Activated CD4-positive, alpha-beta memory T cell treated with anti-CD3 and anti-CD28 coated beads for 36 hours (primary cell): ENCODE results near the gene DMRTA1. TPM values are rescaled to one million over a fixed set of nuclear protein-coding genes. Genes with fewer than 3 reads are reported as not detected.
"Not testable (repeated sequence)": the region's sequence is repeated elsewhere in the genome, so short reads cannot be mapped to it uniquely, and the experiment has no call there.

Source experiments
- CTCF ChIA-PET: fragments of 350-600 bp; sonication (Branson Sonifier 250); formaldehyde crosslinking; loops from one replicate; lab custom pipeline; 2021; ENCODE audit warnings: antibody characterized with exemption, inconsistent platforms; lab: Charles Lee
- POLR2A ChIA-PET: fragments of 350-600 bp; sonication (Branson Sonifier 250); formaldehyde crosslinking; loops from one replicate; lab custom pipeline; 2021; ENCODE audit warnings: antibody characterized with exemption; lab: Charles Lee
- DNase-seq: peaks from one replicate; pipeline ENCODE4 v3.0.0-alpha.2; 2020
- H3K27ac Mint-ChIP-seq: one replicate; pipeline ENCODE4 v1.8.0; 2021; ENCODE audit warnings: mixed read lengths
- H3K27me3 Mint-ChIP-seq: one replicate; pipeline ENCODE4 v1.8.0; 2021; ENCODE audit warnings: mixed read lengths
- H3K36me3 Mint-ChIP-seq: one replicate; pipeline ENCODE4 v1.8.0; 2021; ENCODE audit warnings: mixed read lengths
- H3K4me1 Mint-ChIP-seq: one replicate; pipeline ENCODE4 v1.8.0; 2021; ENCODE audit warnings: low read depth, mixed read lengths
- H3K4me3 Mint-ChIP-seq: one replicate; pipeline ENCODE4 v1.8.0; 2021; ENCODE audit warnings: mild to moderate bottlenecking, mixed read lengths
- H3K9me3 Mint-ChIP-seq: one replicate; pipeline ENCODE4 v1.8.0; 2021; ENCODE audit warnings: mixed read lengths
- intact Hi-C: fragments of 100-400 bp; cut with micrococcal nuclease; formaldehyde crosslinking; loops from one replicate; pipeline ENCODE4 v1.15.1; 2023
- total RNA-seq, 2 experiments: library from RNA; stranded (reverse); gene quantifications; one replicate each; pipeline ENCODE4 v1.2.3, GENCODE V29; 2021

The DMRTA1 gene
- total RNA-seq, 2 experiments from 2014 or later, result not detected

DNA sequence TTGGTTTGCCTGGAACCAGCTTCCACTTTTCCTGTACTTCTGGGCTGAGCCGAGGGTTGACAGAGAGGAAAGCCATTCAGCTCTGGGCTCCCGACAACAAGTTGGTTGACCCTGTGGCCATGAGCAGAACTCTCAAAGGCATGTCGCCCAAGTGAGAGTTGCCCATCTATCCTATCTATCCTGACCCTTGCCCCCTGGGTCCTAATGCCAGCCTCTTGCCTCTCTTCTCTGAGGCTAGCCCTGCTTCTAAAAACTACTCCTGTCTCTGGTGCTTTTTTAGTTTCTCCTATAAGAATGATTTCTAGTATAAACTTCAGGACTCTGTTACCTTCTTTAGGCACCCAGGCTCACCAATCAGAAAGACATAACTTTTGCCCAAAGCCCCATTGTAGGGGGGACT is 11.4 kb upstream of the DMRTA1 start:
- POLR2A ChIA-PET, H3K9me3 Mint-ChIP-seq, H3K4me3 Mint-ChIP-seq, DNase-seq, intact Hi-C loops, H3K27me3 Mint-ChIP-seq, H3K36me3 Mint-ChIP-seq, H3K27ac Mint-ChIP-seq, H3K4me1 Mint-ChIP-seq, CTCF ChIA-PET: not testable (repeated sequence)

DNA sequence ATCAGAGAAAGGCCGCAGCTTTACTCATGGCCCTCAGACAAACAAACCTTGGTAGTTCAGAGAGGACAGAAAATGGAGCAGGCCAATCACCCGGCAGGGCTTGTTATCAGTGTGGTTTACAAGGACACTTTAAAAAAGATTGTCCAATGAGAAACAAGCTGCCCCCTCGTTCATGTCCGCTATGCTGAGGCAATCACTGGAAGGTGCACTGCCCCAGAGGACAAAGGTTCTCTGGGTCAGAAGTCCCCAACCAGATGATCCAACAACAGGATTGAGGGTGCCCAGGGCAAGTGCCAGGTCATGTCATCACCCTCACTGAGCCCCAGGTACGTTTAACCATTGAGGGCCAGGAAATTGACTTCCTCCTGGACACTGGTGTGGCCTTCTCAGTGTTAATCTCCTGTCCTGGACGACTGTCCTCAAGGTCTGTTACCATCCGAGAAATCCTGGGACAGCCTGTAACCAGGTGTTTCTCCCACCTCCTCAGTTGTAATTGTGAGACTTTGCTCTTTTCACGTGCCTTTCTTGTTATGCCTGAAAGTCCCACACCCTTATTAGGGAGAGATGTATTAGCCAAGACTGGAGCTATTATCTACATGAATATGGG is 9.1 kb upstream of the DMRTA1 start:
- intact Hi-C loops, DNase-seq, H3K9me3 Mint-ChIP-seq, H3K27ac Mint-ChIP-seq, CTCF ChIA-PET, H3K36me3 Mint-ChIP-seq, POLR2A ChIA-PET, H3K27me3 Mint-ChIP-seq, H3K4me3 Mint-ChIP-seq, H3K4me1 Mint-ChIP-seq: not testable (repeated sequence)

DNA sequence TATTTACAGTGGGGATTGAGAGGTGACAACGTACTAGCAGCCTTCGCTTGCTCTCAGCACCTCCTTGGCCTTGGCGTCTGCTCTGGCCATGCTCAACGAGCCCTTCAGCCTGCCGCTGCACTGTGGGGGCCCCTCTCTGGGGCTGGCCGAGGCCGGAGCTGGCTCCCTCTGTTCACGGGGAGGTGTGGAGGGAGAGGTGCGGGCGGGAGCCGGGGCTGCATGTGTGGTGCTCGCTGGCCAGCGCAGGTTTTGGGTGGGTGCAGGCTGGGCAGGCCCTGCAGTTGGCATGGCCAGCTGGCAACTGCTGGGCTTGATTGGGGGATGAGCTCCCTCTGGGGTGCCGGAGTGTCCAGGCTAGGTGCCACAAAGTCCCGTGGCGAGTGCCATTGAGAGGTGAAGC is 5.8 kb upstream of the DMRTA1 start:
- no peak for DNase-seq
- Mint-ChIP-seq H3K9me3 (peaks cover 5% of the 10 kb centered on the region), H3K4me3 (no peak overlapping the region), H3K4me1 (no peaks in the 10 kb centered on the region), H3K27me3 (peaks cover 12% of the 10 kb centered on the region), H3K27ac (no peak overlapping the region), H3K36me3 (no peaks in the 10 kb centered on the region)
- CTCF ChIA-PET, result interaction anchor here (1.2 kb wide), 1 partner anchor 10 kb away, joined by 3 read pairs; no protein-coding TSS in a partner anchor
- POLR2A ChIA-PET, result no interaction called here
- intact Hi-C loops, result no loop called here

DNA sequence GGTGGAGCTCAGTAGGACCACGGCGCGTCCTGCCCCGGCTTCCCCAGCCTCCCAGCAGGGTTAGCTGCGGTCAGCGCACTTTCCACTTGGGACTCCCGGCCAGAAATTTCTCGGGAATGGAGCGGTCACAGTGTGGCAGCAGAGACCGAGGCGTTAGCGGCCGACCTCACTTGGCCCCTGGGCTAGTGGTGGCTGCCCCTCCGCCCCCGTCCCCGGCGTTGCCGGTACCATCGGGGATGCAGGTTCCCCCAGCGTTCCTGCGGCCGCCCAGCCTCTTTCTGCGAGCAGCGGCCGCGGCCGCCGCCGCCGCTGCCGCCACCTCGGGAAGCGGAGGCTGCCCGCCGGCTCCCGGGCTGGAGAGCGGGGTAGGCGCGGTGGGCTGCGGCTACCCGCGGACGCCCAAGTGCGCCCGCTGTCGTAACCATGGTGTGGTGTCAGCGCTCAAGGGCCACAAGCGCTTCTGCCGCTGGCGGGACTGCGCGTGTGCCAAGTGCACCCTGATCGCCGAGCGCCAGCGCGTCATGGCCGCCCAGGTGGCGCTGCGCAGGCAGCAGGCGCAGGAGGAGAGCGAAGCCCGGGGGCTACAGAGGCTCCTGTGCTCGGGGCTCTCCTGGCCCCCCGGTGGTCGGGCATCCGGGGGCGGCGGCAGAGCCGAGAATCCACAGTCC is 460 bp downstream of the DMRTA1 start:
- Mint-ChIP-seq H3K27ac (no peak overlapping the region), H3K4me1 (peaks cover 10% of the 10 kb centered on the region), H3K27me3 (peaks cover 38% of the 10 kb centered on the region), H3K9me3 (no peaks in the 10 kb centered on the region), H3K4me3 (peak overlapping the region; percentile 50), H3K36me3 (no peaks in the 10 kb centered on the region)
- intact Hi-C loops, result no loop called here
- ChIA-PET POLR2A (no interaction called here), CTCF (no interaction called here)
- DNase-seq, result peak; percentile 47

DNA sequence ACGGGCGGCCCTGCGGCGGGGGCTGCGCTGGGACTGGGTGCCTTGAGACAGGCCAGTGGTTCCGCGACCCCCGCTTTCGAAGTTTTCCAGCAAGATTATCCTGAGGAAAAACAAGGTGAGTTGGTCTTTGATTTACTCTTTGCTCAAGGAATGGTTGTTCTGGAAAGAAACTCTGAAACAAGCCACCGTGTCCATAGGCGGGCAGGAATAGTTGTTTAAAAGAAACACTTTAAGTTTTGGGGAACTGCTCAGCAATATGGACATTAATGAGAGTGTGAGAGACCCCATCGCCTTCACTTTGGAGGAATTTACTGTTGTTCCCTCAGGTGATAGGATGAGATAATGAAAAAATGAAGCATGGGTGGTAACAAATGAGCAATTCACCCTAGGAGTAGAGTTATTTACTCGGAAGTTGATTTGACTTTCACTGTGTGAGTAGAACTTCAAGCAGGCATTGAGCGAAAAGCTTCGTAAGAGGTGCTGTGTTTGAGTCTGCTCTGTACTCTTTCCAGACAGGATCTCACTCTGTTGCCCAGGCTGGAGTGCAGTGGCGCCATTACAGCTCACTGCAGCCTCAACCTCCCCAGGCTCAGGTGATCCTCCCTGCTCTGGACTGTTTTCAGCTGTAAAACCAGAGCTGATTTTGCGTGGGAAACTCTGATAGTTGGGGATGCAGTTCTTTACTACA is 1.1 kb downstream of the DMRTA1 start:
- H3K27ac Mint-ChIP-seq, result no peak overlapping the region
- no peak overlapping the region for H3K4me3 Mint-ChIP-seq
- H3K9me3 Mint-ChIP-seq, result no peaks in the 10 kb centered on the region
- H3K4me1 Mint-ChIP-seq, result peaks cover 10% of the 10 kb centered on the region
- no peak for DNase-seq
- ChIA-PET POLR2A (no interaction called here), CTCF (interaction anchor here (0.9 to 1.5 kb wide), 3 partner anchors 17 to 203 kb away, joined by 3 to 11 read pairs (median 4); no protein-coding TSS in a partner anchor)
- no peaks in the 10 kb centered on the region for H3K36me3 Mint-ChIP-seq
- H3K27me3 Mint-ChIP-seq, result peaks cover 42% of the 10 kb centered on the region
- intact Hi-C loops, result no loop called here

DNA sequence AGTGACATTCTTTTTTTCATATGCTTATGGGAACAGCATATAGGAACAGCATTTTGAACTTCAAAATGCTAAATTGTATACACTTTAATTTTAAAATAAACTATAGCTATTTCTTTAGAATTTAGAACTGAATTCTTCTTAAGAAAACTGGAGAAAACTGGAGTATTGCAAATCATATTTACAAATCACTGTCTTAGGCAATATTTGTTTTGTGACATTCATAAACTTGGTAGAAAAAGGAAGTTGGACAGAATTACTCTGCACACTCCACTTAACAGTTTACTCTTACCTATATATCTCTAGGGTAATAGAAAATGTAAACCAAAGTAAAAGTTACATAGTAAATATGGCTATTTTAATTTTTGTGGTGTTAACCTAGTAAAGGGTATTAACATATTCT is 3.1 kb downstream of the DMRTA1 start:
- ChIA-PET CTCF (interaction anchor here (1.0 to 1.1 kb wide), 2 partner anchors 20 to 143 kb away, joined by 3 to 4 read pairs; no protein-coding TSS in a partner anchor), POLR2A (no interaction called here)
- peaks cover 10% of the 10 kb centered on the region for H3K4me1 Mint-ChIP-seq

DNA sequence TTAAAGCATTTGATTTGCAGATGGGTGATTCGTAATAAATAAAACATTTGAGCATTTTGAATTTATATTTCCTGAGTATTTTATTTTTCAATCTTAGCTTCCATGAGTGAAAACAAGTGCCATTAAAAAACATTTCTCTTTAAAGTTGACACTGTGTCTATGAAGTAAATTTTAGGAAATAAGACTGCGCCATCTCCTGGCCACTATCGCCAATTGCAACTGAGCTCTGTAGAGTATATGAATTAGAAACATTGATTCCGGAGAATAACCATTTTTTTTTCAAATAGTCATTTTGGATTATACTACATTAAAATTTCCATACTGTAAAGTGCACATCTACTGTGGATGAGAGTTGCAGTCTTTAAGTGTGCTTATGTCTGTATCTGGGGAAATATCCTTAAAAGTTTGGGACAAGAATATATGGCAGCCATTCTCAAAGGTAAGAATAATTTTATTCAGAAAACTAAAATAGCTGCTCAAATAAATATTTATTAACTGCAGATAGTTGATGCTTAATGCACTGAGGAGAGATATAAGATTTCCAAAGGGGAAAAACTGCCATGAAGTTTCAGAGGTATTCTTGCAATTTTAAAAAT is 5.9 kb downstream of the DMRTA1 start:
- Mint-ChIP-seq H3K27ac (no peak overlapping the region), H3K27me3 (peaks cover 26% of the 10 kb centered on the region)
- POLR2A ChIA-PET, result no interaction called here

More for the DNA sequence above, 3.1 kb downstream of the DMRTA1 start:
- intact Hi-C loops, result loop anchor here (10.0 kb wide), 1 partner anchor 345 kb away; no protein-coding TSS in a partner anchor
- H3K27ac Mint-ChIP-seq, result no peak overlapping the region
- H3K36me3 Mint-ChIP-seq, result no peaks in the 10 kb centered on the region
- no peaks in the 10 kb centered on the region for H3K9me3 Mint-ChIP-seq
- peaks cover 38% of the 10 kb centered on the region for H3K27me3 Mint-ChIP-seq
- DNase-seq, result no peak
- no peak overlapping the region for H3K4me3 Mint-ChIP-seq

DNA sequence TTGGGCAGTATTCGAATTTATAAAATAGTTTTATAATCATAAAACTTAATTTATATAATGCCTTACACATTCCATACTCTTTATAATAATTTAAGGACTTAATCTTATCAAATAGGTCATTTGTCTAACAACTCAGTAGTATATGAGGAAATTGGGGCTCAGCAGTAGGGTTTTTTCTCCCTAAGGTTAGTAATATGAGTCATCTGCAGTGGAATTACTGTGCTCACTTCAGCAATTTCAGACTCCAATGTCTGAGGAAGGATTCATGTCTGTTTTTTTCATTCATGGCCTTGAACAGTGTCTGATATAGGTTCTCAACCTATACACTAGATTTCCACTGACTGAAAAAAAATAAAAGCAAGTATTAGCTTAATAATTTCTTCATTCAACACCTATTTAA is 7.4 kb downstream of the DMRTA1 start:
- H3K27me3 Mint-ChIP-seq, result peaks cover 23% of the 10 kb centered on the region
- H3K4me1 Mint-ChIP-seq, result no peaks in the 10 kb centered on the region
- intact Hi-C loops, result loop anchor here (10.0 kb wide), 1 partner anchor 349 kb away; no protein-coding TSS in a partner anchor
- ChIA-PET POLR2A (no interaction called here), CTCF (interaction anchor here (0.7 to 1.3 kb wide), 2 partner anchors 210 to 334 kb away, joined by 3 read pairs; no protein-coding TSS in a partner anchor)
- H3K36me3 Mint-ChIP-seq, result no peaks in the 10 kb centered on the region
- H3K27ac Mint-ChIP-seq, result no peak overlapping the region
- no peak for DNase-seq
- H3K9me3 Mint-ChIP-seq, result no peaks in the 10 kb centered on the region
- H3K4me3 Mint-ChIP-seq, result no peak overlapping the region

More for the DNA sequence above, 5.9 kb downstream of the DMRTA1 start:
- peaks cover 6% of the 10 kb centered on the region for H3K4me1 Mint-ChIP-seq
- no peaks in the 10 kb centered on the region for H3K36me3 Mint-ChIP-seq
- CTCF ChIA-PET, result interaction anchor here (0.8 to 3.0 kb wide), 19 partner anchors 9 to 645 kb away, joined by 3 to 58 read pairs (median 4); no protein-coding TSS in a partner anchor
- intact Hi-C loops, result loop anchor here (1.0 to 10.0 kb wide), 4 partner anchors 145 to 639 kb away; no protein-coding TSS in a partner anchor
- no peaks in the 10 kb centered on the region for H3K9me3 Mint-ChIP-seq
- peak; percentile 60 for DNase-seq
- H3K4me3 Mint-ChIP-seq, result no peak overlapping the region

DNA sequence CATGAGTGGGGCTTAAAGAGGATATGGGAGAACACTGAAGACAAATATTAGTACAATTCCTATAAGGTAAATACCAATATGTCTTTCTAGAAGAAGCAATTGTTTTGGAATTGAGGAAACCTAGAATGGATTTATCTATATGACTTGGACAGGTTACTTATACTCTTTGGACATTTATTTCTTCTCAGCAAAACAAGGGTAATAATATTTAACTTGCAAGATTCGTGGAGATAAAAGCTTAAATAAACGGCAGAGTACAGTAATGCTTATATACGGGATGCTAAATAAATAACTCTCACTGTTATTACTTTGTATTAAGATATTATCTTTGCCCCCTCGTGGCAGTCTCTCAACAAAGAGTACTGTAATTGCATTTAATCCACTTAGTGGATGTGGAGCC is 8.6 kb downstream of the DMRTA1 start:
- intact Hi-C loops, result loop anchor here (10.0 kb wide), 1 partner anchor 350 kb away; no protein-coding TSS in a partner anchor
- POLR2A ChIA-PET, result no interaction called here
- CTCF ChIA-PET, result interaction anchor here (1.3 to 1.6 kb wide), 2 partner anchors 148 to 642 kb away, joined by 3 to 4 read pairs; no protein-coding TSS in a partner anchor

DNA sequence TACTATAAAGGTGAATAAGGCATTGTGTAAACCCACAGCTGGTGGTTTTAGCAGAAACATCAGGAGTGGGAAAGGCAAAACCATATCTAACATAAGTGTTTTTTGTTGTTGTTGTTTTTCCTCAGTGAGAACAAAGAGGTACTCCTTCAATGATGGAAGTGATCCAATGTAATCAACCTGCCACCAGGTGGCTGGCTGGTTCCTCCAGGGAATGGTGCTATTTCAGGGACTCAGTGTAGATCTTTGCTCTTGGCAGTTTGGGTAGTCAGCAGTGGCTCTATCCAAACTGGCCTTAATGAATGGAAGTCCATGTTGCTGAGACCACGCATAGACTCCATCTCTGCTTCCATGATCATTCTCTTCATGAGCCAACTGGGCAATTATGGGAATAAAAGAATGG is 10.8 kb downstream of the DMRTA1 start:
- Mint-ChIP-seq H3K27me3 (peaks cover 20% of the 10 kb centered on the region), H3K9me3 (no peaks in the 10 kb centered on the region), H3K27ac (no peak overlapping the region), H3K36me3 (no peaks in the 10 kb centered on the region), H3K4me1 (no peaks in the 10 kb centered on the region), H3K4me3 (no peak overlapping the region)
- ChIA-PET POLR2A (no interaction called here), CTCF (interaction anchor here (1.3 to 2.4 kb wide), 2 partner anchors 150 to 213 kb away, joined by 5 to 7 read pairs; no protein-coding TSS in a partner anchor)
- no peak for DNase-seq
- intact Hi-C loops, result loop anchor here (10.0 kb wide), 1 partner anchor 353 kb away; no protein-coding TSS in a partner anchor

More for the DNA sequence above, 8.6 kb downstream of the DMRTA1 start:
- Mint-ChIP-seq H3K4me1 (no peaks in the 10 kb centered on the region), H3K9me3 (no peaks in the 10 kb centered on the region), H3K4me3 (no peak overlapping the region), H3K27ac (no peak overlapping the region), H3K36me3 (no peaks in the 10 kb centered on the region), H3K27me3 (peaks cover 25% of the 10 kb centered on the region)
- DNase-seq, result no peak

DNA sequence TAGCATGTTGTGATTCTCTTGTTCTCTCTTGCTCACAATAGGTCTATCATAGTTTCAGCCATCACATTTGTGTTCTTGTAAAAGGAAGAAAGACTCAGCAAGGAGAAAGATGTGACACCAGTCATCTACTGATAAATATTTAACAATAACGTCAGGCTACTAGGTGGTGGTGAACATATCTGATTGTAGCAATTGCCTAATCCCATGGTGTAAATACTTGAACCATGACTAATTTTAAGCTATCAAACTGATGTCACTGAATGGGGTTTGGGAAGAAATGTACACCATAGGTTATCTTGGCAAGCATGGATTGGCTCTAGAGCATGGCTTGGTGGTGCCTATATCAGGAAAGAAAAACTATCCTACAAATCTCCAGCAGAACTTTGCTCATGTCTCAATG is 16.6 kb downstream of the DMRTA1 start:
- POLR2A ChIA-PET, result no interaction called here
- Mint-ChIP-seq H3K4me1 (no peaks in the 10 kb centered on the region), H3K4me3 (no peak overlapping the region), H3K27me3 (peaks cover 12% of the 10 kb centered on the region), H3K27ac (no peak overlapping the region), H3K9me3 (no peaks in the 10 kb centered on the region), H3K36me3 (no peaks in the 10 kb centered on the region)
- intact Hi-C loops, result no loop called here
- CTCF ChIA-PET, result interaction anchor here (2.2 kb wide), 1 partner anchor 11 kb away, joined by 11 read pairs; no protein-coding TSS in a partner anchor
- no peak for DNase-seq
